Activated CD4-positive, alpha-beta memory T cell treated with anti-CD3 and anti-CD28 coated beads, Interleukin-2, amount 10 ng/mL, durations not matched to agents 7 days and 5 days (primary cell): ENCODE measurements around the gene AIDA. TPM values are rescaled to one million over a fixed set of nuclear protein-coding genes. Genes with fewer than 3 reads are reported as not detected.
"Not testable (repeated sequence)": the region's sequence is repeated elsewhere in the genome, so short reads cannot be mapped to it uniquely, and the experiment has no call there.

ENCODE experiments used
- CTCF ChIA-PET: fragments of 350-600 bp; sonication (Branson Sonifier 250); formaldehyde crosslinking; loops from one replicate; lab custom pipeline; 2021; ENCODE audit warnings: antibody characterized with exemption, inconsistent platforms; lab: Charles Lee
- POLR2A ChIA-PET: fragments of 350-600 bp; sonication (Branson Sonifier 250); formaldehyde crosslinking; loops from one replicate; lab custom pipeline; 2021; ENCODE audit warnings: antibody characterized with exemption; lab: Charles Lee
- DNase-seq: peaks from one replicate; pipeline ENCODE4 v3.0.0-alpha.2; 2020
- H3K27ac Mint-ChIP-seq: one replicate; pipeline ENCODE4 v1.8.0; 2021; ENCODE audit warnings: mild to moderate bottlenecking, mixed read lengths
- H3K27me3 Mint-ChIP-seq: one replicate; pipeline ENCODE4 v1.8.0; 2021; ENCODE audit warnings: mixed read lengths
- H3K36me3 Mint-ChIP-seq: one replicate; pipeline ENCODE4 v1.8.0; 2021; ENCODE audit warnings: low read depth, mixed read lengths
- H3K4me1 Mint-ChIP-seq: one replicate; pipeline ENCODE4 v1.8.0; 2021; ENCODE audit warnings: mixed read lengths
- H3K4me3 Mint-ChIP-seq: one replicate; pipeline ENCODE4 v1.8.0; 2021; ENCODE audit warnings: mild to moderate bottlenecking, mixed read lengths
- H3K9me3 Mint-ChIP-seq: one replicate; pipeline ENCODE4 v1.8.0; 2021; ENCODE audit warnings: mixed read lengths
- total RNA-seq, 2 experiments: library from RNA; stranded (reverse); gene quantifications; one replicate each; pipeline ENCODE4 v1.2.3, GENCODE V29; 2021

AIDA gene
- total RNA-seq, 2 experiments from 2014 or later = 70.2 to 72.5 TPM

- H3K4me3 Mint-ChIP-seq = no peak overlapping the region
- H3K27ac Mint-ChIP-seq = no peak overlapping the region
- H3K4me1 Mint-ChIP-seq = peaks cover 31% of the 10 kb centered on the region
- no peaks in the 10 kb centered on the region for H3K9me3 Mint-ChIP-seq
- H3K36me3 Mint-ChIP-seq = peaks cover 71% of the 10 kb centered on the region
- CTCF ChIA-PET = no interaction called here
- H3K27me3 Mint-ChIP-seq = no peaks in the 10 kb centered on the region
- DNase-seq = no peak
- POLR2A ChIA-PET = interaction anchor here (1.2 kb wide), 1 partner anchor 9 kb away, joined by 7 read pairs; the partner anchor contains the start of genes AIDA and BROX
Measured at GRCh38 chr1:222704260-222704659, 8.0 kb downstream of the AIDA start.

- Mint-ChIP-seq H3K4me1 (peaks cover 21% of the 10 kb centered on the region), H3K27ac (no peak overlapping the region), H3K36me3 (peaks cover 66% of the 10 kb centered on the region), H3K9me3 (no peaks in the 10 kb centered on the region), H3K4me3 (no peak overlapping the region), H3K27me3 (no peaks in the 10 kb centered on the region)
- POLR2A ChIA-PET = interaction anchor here (1.0 kb wide), 1 partner anchor 11 kb away, joined by 5 read pairs; the partner anchor contains the start of genes AIDA and BROX
- CTCF ChIA-PET = no interaction called here
- no peak for DNase-seq
Measured at GRCh38 chr1:222702210-222702609, 10.1 kb downstream of the AIDA start.

- H3K36me3 Mint-ChIP-seq = peaks cover 33% of the 10 kb centered on the region
- CTCF ChIA-PET = interaction anchor here (0.7 to 1.1 kb wide), 2 partner anchors 19 to 63 kb away, joined by 4 read pairs; no protein-coding TSS in a partner anchor
Measured at GRCh38 chr1:222697826-222698225, 14.5 kb downstream of the AIDA start.

GRCh38 chr1:222697203-222697602, 15.1 kb downstream of the AIDA start:
- ChIA-PET CTCF (interaction anchor here (0.7 to 1.1 kb wide), 2 partner anchors 18 to 63 kb away, joined by 4 read pairs; no protein-coding TSS in a partner anchor), POLR2A (interaction anchor here (1.7 kb wide), 1 partner anchor 14 kb away, joined by 5 read pairs; no protein-coding TSS in a partner anchor)
- Mint-ChIP-seq H3K36me3 (peaks cover 33% of the 10 kb centered on the region), H3K27ac (no peak overlapping the region), H3K9me3 (no peaks in the 10 kb centered on the region), H3K4me3 (no peak overlapping the region), H3K4me1 (peaks cover 3% of the 10 kb centered on the region), H3K27me3 (no peaks in the 10 kb centered on the region)
- no peak for DNase-seq

More at GRCh38 chr1:222697826-222698225, 14.5 kb downstream of the AIDA start:
- Mint-ChIP-seq H3K27me3 (no peaks in the 10 kb centered on the region), H3K4me3 (no peak overlapping the region), H3K9me3 (no peaks in the 10 kb centered on the region), H3K27ac (no peak overlapping the region), H3K4me1 (peaks cover 3% of the 10 kb centered on the region)
- DNase-seq = no peak
- POLR2A ChIA-PET = interaction anchor here (1.2 to 1.7 kb wide), 2 partner anchors 13 to 15 kb away, joined by 3 to 5 read pairs; partner anchors contain the start of genes AIDA and BROX

GRCh38 chr1:222696741-222697140, 15.6 kb downstream of the AIDA start:
- Mint-ChIP-seq H3K4me1 (peaks cover 3% of the 10 kb centered on the region), H3K9me3 (no peaks in the 10 kb centered on the region), H3K36me3 (peaks cover 32% of the 10 kb centered on the region), H3K4me3 (no peak overlapping the region), H3K27me3 (no peaks in the 10 kb centered on the region), H3K27ac (no peak overlapping the region)
- DNase-seq = no peak
- CTCF ChIA-PET = no interaction called here
- POLR2A ChIA-PET = no interaction called here

GRCh38 chr1:222694927-222695326, 17.4 kb downstream of the AIDA start:
- Mint-ChIP-seq H3K9me3 (no peaks in the 10 kb centered on the region), H3K27me3 (no peaks in the 10 kb centered on the region), H3K36me3 (peaks cover 28% of the 10 kb centered on the region), H3K27ac (no peak overlapping the region), H3K4me1 (peaks cover 3% of the 10 kb centered on the region), H3K4me3 (no peak overlapping the region)
- CTCF ChIA-PET = interaction anchor here (1.3 kb wide), 1 partner anchor 16 kb away, joined by 4 read pairs; no protein-coding TSS in a partner anchor
- no peak for DNase-seq
- POLR2A ChIA-PET = no interaction called here

GRCh38 chr1:222691016-222691415, 21.3 kb downstream of the AIDA start:
- Mint-ChIP-seq H3K27ac (no peak overlapping the region), H3K36me3 (peaks cover 27% of the 10 kb centered on the region), H3K27me3 (no peaks in the 10 kb centered on the region), H3K4me1 (no peaks in the 10 kb centered on the region), H3K4me3 (no peak overlapping the region), H3K9me3 (no peaks in the 10 kb centered on the region)
- ChIA-PET CTCF (no interaction called here), POLR2A (no interaction called here)
- no peak for DNase-seq

GRCh38 chr1:222680080-222680479, 32.2 kb downstream of the AIDA start:
- DNase-seq = no peak
- Mint-ChIP-seq H3K36me3 (peaks cover 40% of the 10 kb centered on the region), H3K9me3 (no peaks in the 10 kb centered on the region), H3K4me3 (no peak overlapping the region), H3K27ac (no peak overlapping the region), H3K4me1 (no peaks in the 10 kb centered on the region), H3K27me3 (no peaks in the 10 kb centered on the region)
- CTCF ChIA-PET = no interaction called here
- POLR2A ChIA-PET = interaction anchor here (1.3 kb wide), 1 partner anchor 31 kb away, joined by 3 read pairs; no protein-coding TSS in a partner anchor

GRCh38 chr1:222670110-222670509, 42.2 kb downstream of the AIDA start:
- CTCF ChIA-PET = no interaction called here
- POLR2A ChIA-PET = interaction anchor here (1.0 kb wide), 1 partner anchor 26 kb away, joined by 3 read pairs; no protein-coding TSS in a partner anchor
- Mint-ChIP-seq H3K4me1 (peaks cover 10% of the 10 kb centered on the region), H3K4me3 (no peak overlapping the region), H3K27ac (no peak overlapping the region), H3K27me3 (no peaks in the 10 kb centered on the region), H3K9me3 (no peaks in the 10 kb centered on the region), H3K36me3 (peaks cover 57% of the 10 kb centered on the region)
- DNase-seq = no peak

GRCh38 chr1:222669107-222669506, 43.2 kb downstream of the AIDA start:
- H3K36me3 Mint-ChIP-seq = peaks cover 55% of the 10 kb centered on the region
- DNase-seq, POLR2A ChIA-PET: not testable (repeated sequence)

GRCh38 chr1:222668184-222668583, 44.1 kb downstream of the AIDA start:
- H3K27ac Mint-ChIP-seq, POLR2A ChIA-PET, CTCF ChIA-PET, H3K27me3 Mint-ChIP-seq, H3K9me3 Mint-ChIP-seq, DNase-seq, H3K4me1 Mint-ChIP-seq, H3K4me3 Mint-ChIP-seq: not testable (repeated sequence)
- H3K36me3 Mint-ChIP-seq = peaks cover 51% of the 10 kb centered on the region

More at GRCh38 chr1:222669107-222669506, 43.2 kb downstream of the AIDA start:
- CTCF ChIA-PET, H3K4me3 Mint-ChIP-seq, H3K27me3 Mint-ChIP-seq, H3K27ac Mint-ChIP-seq, H3K4me1 Mint-ChIP-seq, H3K9me3 Mint-ChIP-seq: not testable (repeated sequence)

- ChIA-PET CTCF (no interaction called here), POLR2A (interaction anchor here (0.9 to 1.5 kb wide), 2 partner anchors 28 to 48 kb away, joined by 3 read pairs; no protein-coding TSS in a partner anchor)
- Mint-ChIP-seq H3K27me3 (no peaks in the 10 kb centered on the region), H3K36me3 (peaks cover 56% of the 10 kb centered on the region), H3K4me3 (no peak overlapping the region), H3K27ac (no peak overlapping the region), H3K4me1 (peaks cover 7% of the 10 kb centered on the region), H3K9me3 (no peaks in the 10 kb centered on the region)
- DNase-seq = no peak
Measured at GRCh38 chr1:222665964-222666363, 46.3 kb downstream of the AIDA start.

GRCh38 chr1:222663431-222663934, 48.8 kb downstream of the AIDA start:
- ChIA-PET POLR2A (interaction anchor here (1.3 kb wide), 1 partner anchor 10 kb away, joined by 3 read pairs; no protein-coding TSS in a partner anchor), CTCF (interaction anchor here (0.7 kb wide), 1 partner anchor 9 kb away, joined by 3 read pairs; no protein-coding TSS in a partner anchor)
- no peaks in the 10 kb centered on the region for H3K4me1 Mint-ChIP-seq
- H3K4me3 Mint-ChIP-seq = no peak overlapping the region
- no peak overlapping the region for H3K27ac Mint-ChIP-seq
- H3K27me3 Mint-ChIP-seq = no peaks in the 10 kb centered on the region
- peaks cover 62% of the 10 kb centered on the region for H3K36me3 Mint-ChIP-seq
- H3K9me3 Mint-ChIP-seq = no peaks in the 10 kb centered on the region
- DNase-seq = no peak
